H1 (cell line): ENCODE measurements around the gene SELENBP1. TPM values are rescaled to one million over a fixed set of nuclear protein-coding genes. Genes with fewer than 3 reads are reported as not detected.

Experiments
- CTCF ChIA-PET: fragments of 300-600 bp; sonication (Branson Sonifier 250); formaldehyde crosslinking; loops from one replicate; lab custom pipeline; 2021; ENCODE audit not compliant: partially characterized antibody; lab: Charles Lee
- POLR2A ChIA-PET: fragments of 300-600 bp; sonication (Branson Sonifier 250); formaldehyde crosslinking; loops from one replicate; lab custom pipeline; 2021; ENCODE audit warnings: inconsistent platforms; ENCODE audit not compliant: partially characterized antibody; lab: Charles Lee
- DNase-seq, 2 experiments: peaks; one replicate each; pipeline versions ENCODE4 v3.0.0 to v3.0.0-alpha.2; 2010 to 2022; ENCODE audit warnings: low spot score in 2 of 2, low read depth in 1 of 2, mixed read lengths in 1 of 2
- FAIRE-seq: peaks from 2 replicates; lab custom pipeline; 2011; peaks lifted over from hg19 to GRCh38; lab: Jason Lieb, UNC
- H2AFZ ChIP-seq: 2 replicates; pipeline ENCODE4 v1.8.1; 2012; ENCODE audit warnings: low read length, inconsistent platforms
- H2AK5ac ChIP-seq: 2 replicates; pipeline ENCODE4 v1.6.1; 2013; ENCODE audit warnings: low read depth, low read length
- H2BK120ac ChIP-seq: replicated peaks from 2 replicates; pipeline ENCODE3; 2013; ENCODE audit warnings: low read depth, low read length, inconsistent platforms
- H2BK12ac ChIP-seq: 2 replicates; pipeline ENCODE4 v1.6.1; 2013; ENCODE audit warnings: low read depth, low read length
- H2BK15ac ChIP-seq: 2 replicates; pipeline ENCODE4 v1.6.1; 2013; ENCODE audit warnings: low read length
- H2BK20ac ChIP-seq: 2 replicates; pipeline ENCODE4 v1.6.1; 2013; ENCODE audit warnings: low read length
- H2BK5ac ChIP-seq: 2 replicates; pipeline ENCODE4 v1.6.1; 2013; ENCODE audit warnings: low read depth, low read length
- H3K14ac ChIP-seq: 2 replicates; pipeline ENCODE4 v1.6.1; 2013; ENCODE audit warnings: inconsistent platforms; ENCODE audit not compliant: insufficient read length
- H3K18ac ChIP-seq: 2 replicates; pipeline ENCODE4 v1.6.1; 2013; ENCODE audit warnings: low read length; ENCODE audit errors: extremely low read depth
- H3K23ac ChIP-seq: 2 replicates; pipeline ENCODE4 v1.6.1; 2013; ENCODE audit warnings: inconsistent platforms; ENCODE audit not compliant: insufficient read length
- H3K23me2 ChIP-seq: 2 replicates; pipeline ENCODE4 v1.6.1; 2013; ENCODE audit warnings: low read depth, low read length
- H3K27ac ChIP-seq: 2 replicates; pipeline ENCODE4 v1.6.1; 2011; ENCODE audit warnings: low read depth, low read length, inconsistent platforms
- H3K27me3 ChIP-seq, 4 experiments: replicated peaks in 1 of 4; 1 replicate in 1 of 4; 2 replicates in 3 of 4; pipeline versions ENCODE4 v1.6.1 to v1.8.1; 2011 to 2013; ENCODE audit warnings: low read length in 3 of 4, mild to moderate bottlenecking in 3 of 4, inconsistent platforms in 2 of 4, mixed read lengths in 2 of 4, moderate library complexity in 1 of 4; ENCODE audit not compliant: control insufficient read depth in 3 of 4, insufficient read depth in 3 of 4; ENCODE audit errors: extremely low read depth in 1 of 4
- H3K36me3 ChIP-seq, 4 experiments: 2 replicates each; pipeline versions ENCODE4 v1.6.1 to v1.8.1; 2011 to 2013; ENCODE audit warnings: mild to moderate bottlenecking in 4 of 4, low read length in 3 of 4, moderate library complexity in 2 of 4, control low read depth in 1 of 4, inconsistent platforms in 1 of 4; ENCODE audit not compliant: insufficient read depth in 4 of 4, control insufficient read depth in 2 of 4
- H3K4ac ChIP-seq: replicated peaks from 2 replicates; pipeline ENCODE3; 2013; ENCODE audit warnings: low read length, low read depth, mixed read lengths, inconsistent platforms; ENCODE audit not compliant: insufficient read length
- H3K4me1 ChIP-seq, 4 experiments: replicated peaks in 1 of 4; 1 replicate in 1 of 4; 2 replicates in 3 of 4; pipeline versions ENCODE4 v1.6.1 to v1.8.1; 2011 to 2013; ENCODE audit warnings: low read length in 3 of 4, inconsistent platforms in 2 of 4, mixed read lengths in 1 of 4; ENCODE audit not compliant: insufficient read depth in 4 of 4, control insufficient read depth in 3 of 4
- H3K4me2 ChIP-seq, 2 experiments: 2 replicates each; pipeline versions ENCODE4 v1.6.1 to v1.8.1; 2011 to 2013; ENCODE audit warnings: low read depth in 2 of 2, low read length in 2 of 2, control low read depth in 1 of 2, inconsistent platforms in 1 of 2, mild to moderate bottlenecking in 1 of 2; ENCODE audit not compliant: insufficient read depth in 1 of 2
- H3K4me3 ChIP-seq, 4 experiments: fragments of 200-600, 300-600 bp in 1 of 4; sonication (generic), shearing (Covaris generic), sonication (Bioruptor Twin) in 1 of 4; 2 replicates each; pipeline versions ENCODE4 v1.5.1 to v1.8.1; 2011 to 2016; ENCODE audit warnings: low read length in 4 of 4, low read depth in 3 of 4, control low read depth in 2 of 4, inconsistent platforms in 2 of 4, mild to moderate bottlenecking in 2 of 4, mixed read lengths in 1 of 4, moderate library complexity in 1 of 4; ENCODE audit not compliant: insufficient read depth in 2 of 4; ENCODE audit errors: extremely low read depth in 1 of 4
- H3K56ac ChIP-seq: replicated peaks from 2 replicates; pipeline ENCODE3; 2013; ENCODE audit warnings: low read depth, mild to moderate bottlenecking, mixed read lengths, low read length, inconsistent platforms; ENCODE audit not compliant: insufficient read length
- H3K79me1 ChIP-seq: 2 replicates; pipeline ENCODE4 v1.6.1; 2013; ENCODE audit warnings: low read depth, low read length, control low read depth
- H3K79me2 ChIP-seq, 2 experiments: 2 replicates each; pipeline versions ENCODE4 v1.6.1 to v1.8.1; 2012 to 2013; ENCODE audit warnings: low read length in 2 of 2, mild to moderate bottlenecking in 2 of 2, inconsistent platforms in 1 of 2; ENCODE audit not compliant: insufficient read depth in 2 of 2, control insufficient read depth in 1 of 2
- H3K9ac ChIP-seq, 4 experiments: replicated peaks in 1 of 4; 1 replicate in 1 of 4; 2 replicates in 3 of 4; pipeline versions ENCODE4 v1.6.1 to v1.8.1; 2011 to 2013; ENCODE audit warnings: low read depth in 3 of 4, low read length in 3 of 4, control low read depth in 2 of 4, mild to moderate bottlenecking in 2 of 4, moderate library complexity in 2 of 4, inconsistent platforms in 1 of 4; ENCODE audit errors: extremely low read depth in 1 of 4
- H3K9me3 ChIP-seq, 2 experiments: 2 replicates each; pipeline versions ENCODE4 v1.6.1 to v1.8.1; 2012 to 2013; ENCODE audit warnings: mild to moderate bottlenecking in 2 of 2, moderate library complexity in 2 of 2, control low read depth in 1 of 2, inconsistent platforms in 1 of 2, low read depth in 1 of 2, low read length in 1 of 2, mixed read lengths in 1 of 2; ENCODE audit not compliant: insufficient read depth in 2 of 2
- H4K20me1 ChIP-seq, 2 experiments: replicated peaks in 1 of 2; 2 replicates each; pipeline versions ENCODE3 to v1.8.1; 2011 to 2013; ENCODE audit warnings: inconsistent platforms in 2 of 2, low read length in 2 of 2, mild to moderate bottlenecking in 1 of 2; ENCODE audit not compliant: insufficient read depth in 2 of 2, control insufficient read depth in 1 of 2
- H4K5ac ChIP-seq: 2 replicates; pipeline ENCODE4 v1.6.1; 2013; ENCODE audit warnings: low read length, low read depth, mixed read lengths, inconsistent platforms; ENCODE audit not compliant: insufficient read length
- H4K8ac ChIP-seq: 2 replicates; pipeline ENCODE4 v1.8.0; 2013; ENCODE audit warnings: mild to moderate bottlenecking, moderate library complexity, low read length, inconsistent platforms; ENCODE audit not compliant: insufficient read depth; ENCODE audit errors: extremely low read depth
- H4K91ac ChIP-seq: replicated peaks from 2 replicates; pipeline ENCODE3; 2013; ENCODE audit warnings: low read length, mixed read lengths, inconsistent platforms; ENCODE audit not compliant: insufficient read length
- SIN3A ChIP-seq, 2 experiments: IDR thresholded peaks in 1 of 2; conservative IDR thresholded peaks in 1 of 2; 2 replicates each; pipeline ENCODE4 v1.6.1; 2011 to 2012; ENCODE audit warnings: low read length in 2 of 2, improper control_type of control experiment in 1 of 2, low read depth in 1 of 2, mild to moderate bottlenecking in 1 of 2
- WGBS, 2 experiments: shearing (Covaris generic) in 1 of 2; methylation state at CpG; one replicate each; pipeline versions ENCODE4 v1.1.6 to v1.1.7; 2013 to 2015; ENCODE audit warnings: low lambda C conversion rate in 2 of 2, mixed read lengths in 2 of 2, inconsistent platforms in 1 of 2, low coverage in 1 of 2, missing lambda C conversion rate in 1 of 2; ENCODE audit not compliant: insufficient replicate concordance in 2 of 2, insufficient coverage in 1 of 2, insufficient read length in 1 of 2; ENCODE audit errors: extremely low coverage in 1 of 2, missing lambda C conversion rate in 1 of 2; 5-methylcytosine and 5-hydroxymethylcytosine counted together
- polyA plus RNA-seq, 7 experiments: library from polyadenylated mRNA; depleted of rRNA in 3 of 7; stranded (reverse) in 5 of 7; unstranded in 2 of 7; fragments of >200 nt in 5 of 7; fragments of 200-250 nt in 2 of 7; gene quantifications; 1 replicate in 5 of 7; 2 replicates in 1 of 7; 4 replicates in 1 of 7; pipeline versions ENCODE4 v1.2.1 to v1.2.3, GENCODE V29; 2011 to 2013; ENCODE audit warnings: missing spikeins in 2 of 7, mixed read lengths in 2 of 7
- total RNA-seq: library from RNA; stranded (reverse); fragmentation: NEBNext Ultra II Directional; extraction: Animal tissue kit (Norgen Biotek cat#: 25700); gene quantifications from 2 replicates; pipeline ENCODE4 v1.2.1, GENCODE V29; 2021

SELENBP1 gene
- total and polyA plus RNA-seq, 2 of the 8 experiments (the other 6 are each of a cell fraction or from before 2014, with no cell fraction given) = 20.0 to 32.4 TPM

DNA sequence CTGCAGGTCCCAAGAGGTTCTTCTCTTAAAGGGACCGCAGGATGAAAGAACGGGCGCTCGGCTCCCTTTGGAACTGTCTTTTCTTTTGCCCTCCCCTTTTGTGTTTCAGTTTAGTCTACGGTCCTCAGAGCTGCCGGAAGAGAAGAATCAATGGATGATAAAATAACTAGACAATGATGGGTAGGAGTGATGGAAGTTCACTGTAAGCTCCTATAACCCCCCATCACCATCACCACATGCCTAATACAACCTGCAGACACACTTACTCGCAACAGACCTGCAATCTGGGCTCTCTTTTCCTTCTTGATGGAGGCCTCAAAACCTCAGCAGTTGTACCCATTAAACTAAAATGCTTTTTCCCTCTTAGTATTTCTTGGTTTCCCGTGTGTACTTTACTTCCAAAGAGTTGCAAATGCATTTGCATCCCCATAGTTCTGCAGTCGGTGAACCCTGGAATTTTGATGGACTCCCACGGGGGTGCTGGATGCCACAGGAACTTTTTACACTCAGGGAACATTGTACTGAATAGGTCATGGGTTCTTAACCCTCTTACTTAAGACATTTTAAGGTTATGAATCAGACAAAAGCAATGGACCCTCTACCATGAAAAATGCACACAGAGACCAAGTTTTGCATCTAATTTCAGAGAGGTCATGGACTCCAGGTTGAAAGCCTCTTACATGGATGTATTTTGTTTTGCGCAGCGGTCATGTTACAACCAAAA is 24.8 kb downstream of the SELENBP1 start:
- H3K36me3 ChIP-seq = peaks cover 16 to 30% (median 23%) of the 10 kb centered on the region in 4 experiments
- no peak overlapping the region for H2BK15ac ChIP-seq
- POLR2A ChIA-PET = interaction anchor here (1.1 to 3.1 kb wide), 17 partner anchors 9 to 93 kb away, joined by 3 to 16 read pairs (median 6); partner anchors contain the start of genes PI4KB, PSMB4, PSMD4 and SELENBP1
- peaks cover 0 to 2% of the 10 kb centered on the region in 2 experiments for H4K20me1 ChIP-seq
- 0 out of 4 replicates have a peak, but pooled peaks cover 0 to 5% of the 10 kb centered on the region in 2 experiments for H3K9me3 ChIP-seq
- 28% methylated on average over 12 of the region's 12 CpGs; no CpG with 5 or more reads in 1 of the 2 experiments for WGBS, 2 experiments
- H4K8ac ChIP-seq = no peak overlapping the region
- no peak for FAIRE-seq
- peaks cover 5% of the 10 kb centered on the region for H3K23me2 ChIP-seq
- no peak overlapping the region for H3K14ac ChIP-seq
- no peak for TF ChIP-seq SIN3A (conservative IDR thresholded peaks at IDR 0.05 in 1 of 2, IDR thresholded peaks at IDR 0.05 in 1 of 2; ENCODE audit: low read depth in 1 of 2, low read length in 2 of 2)
- peak overlapping the region; percentile 80 for H2BK5ac ChIP-seq
- no peak for DNase-seq
- peak overlapping the region; percentile 66 to 86 for H3K4me2 ChIP-seq
- peak overlapping the region; percentile 79 for H3K18ac ChIP-seq
- H3K27ac ChIP-seq = peak overlapping the region; percentile 74
- CTCF ChIA-PET = no interaction called here
- peak overlapping the region; percentile 45 for H2AFZ ChIP-seq
- peak overlapping the region; percentile 25 for H2BK120ac ChIP-seq
- H3K4me1 ChIP-seq = peaks cover 4 to 14% (median 12%) of the 10 kb centered on the region in 4 experiments; a peak in 5 of 7 replicates
- H2BK12ac ChIP-seq = peak overlapping the region; percentile 77; the same call in 1 of the 2 replicates
- H3K4me3 ChIP-seq = peak overlapping the region; percentile 28 to 71 (median 35); a peak in 7 of 8 replicates
- H3K27me3 ChIP-seq = no peaks in the 10 kb centered on the region
- H2BK20ac ChIP-seq = peak overlapping the region; percentile 51; the same call in 1 of the 2 replicates
- H3K79me1 ChIP-seq = peaks cover 6% of the 10 kb centered on the region
- H2AK5ac ChIP-seq = 0 out of 2 replicates have a peak overlapping the region, but pooled peaks have one; percentile 14
- H4K5ac ChIP-seq = no peak overlapping the region
- H3K23ac ChIP-seq = no peak overlapping the region
- no peak overlapping the region for H4K91ac ChIP-seq
- peak overlapping the region in 3 of 4 experiments; percentile 56 to 96 (median 82); a peak in 6 of 7 replicates for H3K9ac ChIP-seq
- peaks cover 3 to 10% of the 10 kb centered on the region in 2 experiments; a peak in 3 of 4 replicates for H3K79me2 ChIP-seq
- no peak overlapping the region for H3K4ac ChIP-seq
- peak overlapping the region; percentile 3 for H3K56ac ChIP-seq
